HG02981 (cell line): ENCODE results near the gene TP63.
"Not testable (repeated sequence)": the region's sequence is repeated elsewhere in the genome, so short reads cannot be mapped to it uniquely, and the experiment has no call there.

Experiments
- ATAC-seq: cut with Tn5 transposase; IDR thresholded peaks from one replicate; pipeline ENCODE4 v1.9.1; 2021; ENCODE audit warnings: mild to moderate bottlenecking, moderate library complexity; ENCODE audit not compliant: unreplicated experiment

The TP63 gene

GRCh38 chr3:189720736-189721417 lies 89.7 kb downstream of the TP63 start:
- no peak for ATAC-seq

DNA sequence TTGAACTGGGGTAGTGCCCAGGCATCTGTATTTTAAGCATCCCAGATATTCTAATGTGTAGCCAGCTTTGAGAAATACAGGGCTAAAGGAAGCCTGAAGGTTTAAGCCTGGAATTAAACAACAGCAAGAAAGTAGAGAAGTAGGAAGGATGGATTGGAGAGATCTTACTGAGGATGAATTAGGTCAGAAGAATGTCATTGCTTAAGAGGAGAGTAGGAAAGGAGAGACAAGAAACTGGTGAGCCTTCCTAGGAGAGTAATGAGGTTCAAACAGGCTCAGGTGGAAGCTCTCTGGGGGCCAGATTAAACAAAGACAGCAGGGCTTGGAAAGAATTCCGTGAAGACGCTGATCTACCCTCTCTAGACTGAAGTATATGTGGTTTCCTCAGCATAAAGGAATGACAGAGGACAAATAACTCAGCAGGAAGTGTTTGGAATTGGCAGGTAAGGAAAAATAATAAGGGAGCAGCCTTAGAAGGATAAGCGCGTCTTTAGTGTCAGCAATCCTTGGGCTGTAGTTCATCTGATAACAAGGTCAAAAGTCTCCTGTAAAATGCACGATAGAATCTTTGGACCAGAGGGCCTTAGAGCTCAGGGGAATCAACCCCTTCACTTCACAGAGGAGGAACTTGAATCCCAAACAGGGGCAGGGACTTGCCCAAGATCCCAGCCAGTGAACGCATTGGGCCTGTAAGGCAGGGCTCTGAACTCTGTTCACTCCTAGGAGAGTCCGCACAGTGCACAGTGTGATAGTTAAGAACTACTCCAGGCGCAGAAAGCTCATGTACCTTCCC lies 90.9 kb downstream of the TP63 start:
- no peak for ATAC-seq

- no peak for ATAC-seq
These were observed 93.2 kb downstream of the TP63 start for GRCh38 chr3:189724356-189724755.

DNA sequence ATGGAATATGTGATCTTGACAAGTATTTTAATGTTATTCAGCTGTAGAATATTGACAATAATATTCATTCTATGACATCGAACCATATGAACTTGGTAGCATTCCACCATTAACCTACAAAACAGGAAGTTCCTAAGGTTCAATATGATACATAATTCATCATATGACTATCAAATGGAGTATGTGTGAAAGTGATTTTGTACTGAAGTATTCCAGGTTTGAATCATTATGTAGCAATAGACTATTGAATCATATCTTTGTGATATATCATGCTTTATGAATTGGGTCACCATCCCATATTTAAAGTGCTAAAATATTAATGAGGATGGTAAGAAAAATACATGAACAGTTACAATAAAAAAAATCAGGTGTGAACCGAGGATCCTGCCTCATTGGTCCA lies 95.1 kb downstream of the TP63 start:
- ATAC-seq: no peak

GRCh38 chr3:189727158-189727557 lies 96.0 kb downstream of the TP63 start:
- ATAC-seq: no peak

- no peak for ATAC-seq
These were observed 96.7 kb downstream of the TP63 start for GRCh38 chr3:189727898-189728297.

DNA sequence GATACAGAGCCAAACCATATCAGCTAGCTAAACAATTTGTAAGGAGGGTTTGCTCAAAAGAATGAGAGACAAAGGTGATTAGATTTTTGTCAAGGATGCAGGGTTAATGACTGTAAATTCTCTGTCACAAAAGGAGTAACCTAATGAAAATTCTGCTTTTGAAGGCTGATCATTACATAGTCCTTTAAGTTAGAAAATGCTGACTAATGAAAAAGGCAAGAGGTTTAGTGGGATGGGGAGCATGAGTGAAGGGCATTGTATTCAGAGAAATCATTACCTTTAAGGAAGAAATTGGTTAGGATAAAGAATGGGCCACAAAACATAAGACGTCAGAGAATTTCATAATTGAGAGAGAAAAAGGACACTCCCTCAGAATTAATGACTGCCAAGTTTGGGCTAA lies 97.7 kb downstream of the TP63 start:
- no peak for ATAC-seq

GRCh38 chr3:189734061-189734460 lies 102.9 kb downstream of the TP63 start:
- no peak for ATAC-seq

GRCh38 chr3:189735913-189736312 lies 104.7 kb downstream of the TP63 start:
- no peak for ATAC-seq

DNA sequence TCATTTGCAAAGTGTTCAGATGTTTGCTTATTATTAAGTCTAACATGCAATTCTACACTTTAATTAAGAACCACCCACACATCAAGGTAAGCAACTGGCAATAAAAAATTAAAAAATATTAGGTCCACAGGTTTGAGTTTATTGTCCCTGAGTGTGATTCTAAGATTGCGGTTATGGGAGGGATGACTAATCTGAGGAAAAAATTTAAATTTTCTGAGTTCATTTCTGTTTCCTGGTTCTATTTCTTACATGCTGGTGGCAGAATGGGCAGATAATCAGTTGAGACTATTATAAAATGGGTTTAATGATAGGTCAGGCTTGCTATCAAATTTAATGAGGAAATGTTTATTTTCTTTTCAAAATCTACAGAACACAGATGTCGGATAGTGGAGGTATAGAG lies 105.9 kb downstream of the TP63 start:
- ATAC-seq: no peak

DNA sequence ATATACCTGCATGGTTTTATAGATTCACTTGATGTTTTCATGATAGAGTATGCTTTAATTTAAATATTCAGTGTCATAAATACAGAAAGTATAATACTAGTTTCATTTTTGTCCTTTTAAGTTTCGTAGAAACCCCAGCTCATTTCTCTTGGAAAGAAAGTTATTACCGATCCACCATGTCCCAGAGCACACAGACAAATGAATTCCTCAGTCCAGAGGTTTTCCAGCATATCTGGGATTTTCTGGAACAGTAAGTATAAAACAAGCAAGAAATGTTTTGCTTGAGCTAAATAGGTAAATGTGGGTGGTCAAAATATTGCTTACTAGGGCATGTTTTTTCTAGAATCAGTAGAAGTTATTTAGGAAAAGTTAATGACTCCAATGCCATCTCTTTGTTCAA lies 106.4 kb downstream of the TP63 start:
- ATAC-seq: no peak

DNA sequence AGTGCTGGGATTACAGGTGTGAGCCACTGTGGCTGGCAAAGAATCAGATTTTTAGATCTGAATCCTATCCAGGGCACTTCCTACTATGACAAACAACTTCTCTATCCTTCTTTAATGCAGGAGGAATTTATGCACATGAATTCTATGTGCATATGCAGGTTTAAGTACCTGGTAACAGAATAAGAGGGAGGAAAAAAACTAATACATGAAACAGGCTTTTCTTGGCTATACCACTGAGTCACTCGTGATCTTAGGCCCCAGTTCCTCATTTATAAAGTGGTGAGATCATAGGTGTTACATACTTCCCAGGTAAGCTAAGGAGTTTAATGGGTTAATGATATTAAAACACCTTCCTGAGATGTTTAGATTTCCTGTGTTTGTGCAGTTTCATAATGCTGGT lies 108.2 kb downstream of the TP63 start:
- no peak for ATAC-seq

DNA sequence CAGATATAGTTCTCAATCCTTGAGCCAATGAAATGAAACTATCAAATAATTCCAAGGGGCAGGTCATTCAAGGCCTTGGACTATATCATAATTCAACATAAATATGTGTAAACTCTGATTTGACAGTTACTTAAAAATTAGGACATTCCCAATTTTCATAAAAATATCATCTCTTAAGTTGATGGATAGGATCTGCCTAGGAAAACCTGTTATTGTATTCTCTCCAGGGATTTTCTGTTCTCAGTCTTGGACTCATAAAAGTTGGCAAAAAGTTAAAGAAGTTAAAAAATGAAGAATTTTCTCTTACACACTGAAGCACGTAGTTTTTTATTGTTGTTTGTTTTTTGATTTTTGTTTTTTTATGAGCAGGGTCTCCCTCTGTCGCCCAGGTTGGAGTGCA lies 109.0 kb downstream of the TP63 start:
- no peak for ATAC-seq

- ATAC-seq: no peak
These were observed 113.0 kb downstream of the TP63 start for GRCh38 chr3:189744235-189744634.

GRCh38 chr3:189745622-189746021 lies 114.4 kb downstream of the TP63 start:
- no peak for ATAC-seq

DNA sequence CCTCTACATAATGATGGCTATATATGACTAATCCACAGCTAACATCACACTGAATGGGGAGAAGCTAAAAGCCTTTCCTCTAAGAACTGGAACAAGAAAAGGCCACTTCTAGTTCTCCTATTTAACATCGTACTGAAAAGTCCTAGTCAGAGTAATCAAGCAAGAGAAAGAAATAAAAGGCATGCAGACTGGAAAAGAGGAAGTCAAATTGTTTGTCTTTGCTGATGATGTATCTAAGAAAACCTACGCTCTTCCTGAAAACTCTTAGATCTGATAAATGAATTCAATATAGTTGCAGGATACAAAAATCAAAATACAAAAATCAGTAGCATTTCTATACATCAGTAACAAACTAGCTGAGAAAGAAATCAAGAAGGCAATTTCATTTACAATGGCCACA lies 116.9 kb downstream of the TP63 start:
- no peak for ATAC-seq

GRCh38 chr3:189750972-189751371 lies 119.8 kb downstream of the TP63 start:
- ATAC-seq: not testable (repeated sequence)

- ATAC-seq: no peak
These were observed 123.2 kb downstream of the TP63 start for GRCh38 chr3:189754356-189754755.

DNA sequence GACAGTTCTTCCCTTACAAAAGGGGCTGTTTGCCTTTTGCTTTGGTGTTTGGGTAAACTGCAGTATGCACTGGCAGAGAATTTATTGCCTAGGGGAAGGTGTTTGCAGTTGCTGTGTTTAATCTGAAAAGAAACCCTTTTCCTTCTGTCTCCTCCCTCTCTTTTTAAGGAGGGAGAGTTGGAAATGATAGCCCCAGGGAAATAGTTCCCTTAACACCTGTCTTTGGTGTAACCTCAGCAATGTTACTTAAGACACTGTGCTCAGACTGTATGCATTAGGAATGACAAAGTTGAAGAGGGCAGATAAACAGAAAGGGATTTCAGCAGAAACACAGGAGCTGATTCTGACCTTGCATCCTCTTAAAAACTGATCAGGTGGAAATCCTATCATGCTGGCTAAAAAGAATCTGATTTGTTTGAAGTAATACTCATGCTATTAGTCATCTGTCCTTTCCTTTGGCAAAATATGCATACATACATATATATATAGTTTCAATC lies 125.4 kb downstream of the TP63 start:
- ATAC-seq: no peak

DNA sequence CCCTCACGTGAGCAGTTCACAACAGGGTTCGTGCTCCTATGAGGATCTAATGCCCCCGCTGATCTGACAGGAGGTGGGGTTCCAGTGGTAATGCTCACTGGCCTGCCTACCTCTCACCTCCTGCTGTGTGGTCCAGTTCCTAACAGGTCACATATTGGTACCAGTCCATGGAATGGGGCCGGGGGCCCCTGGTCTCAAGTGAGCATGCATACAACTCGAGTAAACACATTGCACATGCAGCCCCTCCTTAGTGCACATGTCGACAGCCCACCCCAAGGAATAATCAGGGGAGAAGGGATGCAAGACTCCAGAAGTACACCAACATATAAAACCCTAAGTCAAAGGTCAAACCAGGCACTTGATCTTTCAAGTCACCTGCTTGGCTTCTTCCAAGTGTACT lies 127.0 kb downstream of the TP63 start:
- no peak for ATAC-seq

DNA sequence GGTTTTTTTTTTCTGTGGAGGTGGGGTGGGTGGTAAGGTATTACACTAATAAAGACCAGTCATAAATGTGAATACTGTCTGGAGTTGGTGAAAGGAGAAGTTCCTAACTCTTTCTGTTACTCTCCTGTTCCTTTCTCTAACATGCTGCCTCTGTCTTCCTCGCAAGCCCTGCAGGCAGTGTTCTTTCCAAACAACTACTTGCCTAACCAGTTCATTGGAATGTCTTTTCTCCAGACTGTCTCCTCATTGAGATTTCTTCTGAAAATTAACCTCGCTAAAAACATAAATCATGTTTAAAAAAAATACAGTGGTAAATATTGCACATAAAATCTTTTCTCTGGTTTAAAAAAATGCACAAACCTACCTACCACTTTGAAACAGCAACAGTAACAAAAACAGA lies 135.2 kb downstream of the TP63 start:
- ATAC-seq: no peak

DNA sequence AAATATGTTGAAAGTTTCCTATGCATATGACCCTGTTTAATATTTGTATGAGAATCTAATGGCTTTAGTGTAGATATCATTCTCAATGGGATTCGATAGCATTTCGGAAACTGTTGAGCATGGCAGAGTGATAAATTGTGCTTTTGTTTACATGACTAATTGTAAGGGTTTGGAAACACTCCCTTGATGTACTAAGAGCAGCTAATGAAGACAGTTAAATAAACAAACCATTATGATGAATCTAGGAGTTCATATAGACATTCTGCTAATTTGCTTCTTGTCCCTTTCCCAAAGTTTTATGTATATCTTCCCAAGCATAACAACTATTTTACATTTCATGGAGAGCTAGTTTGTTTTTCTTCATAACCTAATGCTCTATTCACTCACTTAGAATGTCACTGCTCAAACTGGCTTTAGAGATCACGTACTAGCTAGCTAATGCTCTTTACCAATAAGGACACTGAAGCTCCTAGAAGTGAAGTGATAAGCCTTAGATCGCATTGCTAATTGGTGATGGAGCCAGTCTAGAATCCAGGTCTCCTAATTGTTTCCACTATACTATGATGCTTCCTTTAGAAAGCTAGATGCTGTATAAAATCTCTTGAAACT lies 140.8 kb downstream of the TP63 start:
- no peak for ATAC-seq
